HG03025 (cell line): ENCODE results near the gene CPSF4L.

Experiments used
- ATAC-seq: cut with Tn5 transposase; IDR thresholded peaks from one replicate; pipeline ENCODE4 v1.9.1; 2021; ENCODE audit warnings: mild to moderate bottlenecking, moderate library complexity; ENCODE audit not compliant: unreplicated experiment, low FRiP score

The CPSF4L gene

DNA sequence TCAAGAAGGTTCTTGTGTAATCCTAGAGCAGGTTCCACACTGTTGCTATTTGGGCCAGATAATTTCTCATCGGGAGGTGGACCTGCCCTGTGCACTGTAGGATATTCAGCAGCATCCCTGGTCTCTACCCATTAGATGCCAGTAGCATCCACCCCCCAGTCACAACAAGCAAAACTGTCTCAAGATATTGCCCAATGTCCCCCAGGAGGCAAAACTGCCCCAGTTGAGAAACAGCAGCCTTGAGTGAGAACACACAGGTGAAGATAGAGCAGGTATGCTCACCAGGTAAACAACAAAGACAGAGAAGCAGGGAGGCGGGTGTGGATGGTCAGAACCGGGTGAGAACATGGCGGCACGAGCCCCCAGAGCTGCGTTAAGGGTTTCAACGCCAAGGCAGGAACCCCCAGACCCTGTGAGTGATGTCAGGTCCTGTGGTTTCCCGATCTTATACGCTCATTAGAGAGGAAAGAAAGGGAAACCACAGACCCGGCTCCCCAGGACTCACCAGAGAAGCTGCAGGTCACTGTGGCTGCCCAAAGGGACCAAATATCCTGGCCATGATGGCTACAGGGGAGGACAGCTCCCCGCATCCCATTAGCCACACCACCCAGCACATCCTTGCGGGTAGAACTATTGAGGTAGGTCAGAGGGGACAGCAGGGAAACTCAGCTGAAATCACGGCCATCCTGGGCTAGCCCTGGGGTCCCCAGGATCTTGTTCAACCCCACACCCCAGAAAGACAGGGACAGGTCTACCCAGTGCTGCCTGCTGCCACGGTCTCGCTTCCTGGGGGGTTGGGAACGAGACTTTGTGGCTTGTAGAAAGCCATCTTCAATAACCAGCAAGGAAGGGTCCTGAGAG is 28.9 kb upstream of the CPSF4L start:
- no peak for ATAC-seq

DNA sequence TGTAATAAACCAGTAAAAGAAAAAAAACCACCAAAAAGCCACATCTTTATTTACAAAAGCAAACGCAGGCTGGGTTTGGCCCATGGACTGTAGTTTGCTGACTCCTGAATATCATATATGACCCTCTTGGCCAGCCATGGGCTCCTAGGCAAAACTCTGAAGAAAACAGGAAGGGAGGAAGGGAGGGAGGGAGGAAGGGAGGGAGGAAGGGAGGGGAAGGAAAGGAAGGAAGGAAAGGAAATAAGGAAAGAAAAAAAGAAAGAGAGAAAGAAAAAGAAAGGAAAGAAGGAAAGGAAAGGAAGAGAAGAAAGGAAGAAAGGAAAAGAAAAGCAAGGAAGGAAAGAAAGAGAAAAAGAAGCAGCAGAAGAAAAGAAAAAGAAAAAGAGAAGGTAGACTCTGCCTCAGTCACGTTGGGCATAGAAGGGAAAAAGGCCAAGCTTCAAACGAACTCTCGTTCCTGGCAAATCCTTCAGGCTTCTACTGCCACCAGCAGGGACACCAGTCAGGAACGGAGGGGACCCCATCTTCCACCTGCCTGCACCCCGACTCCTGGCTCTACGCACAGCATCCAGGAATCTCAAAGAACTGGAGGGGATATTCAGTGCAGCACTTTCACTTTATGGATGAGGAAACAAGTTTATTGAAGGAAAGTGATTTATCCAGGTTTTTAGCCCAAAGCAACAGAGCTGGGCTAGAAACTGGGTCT is 28.0 kb upstream of the CPSF4L start:
- ATAC-seq = no peak

DNA sequence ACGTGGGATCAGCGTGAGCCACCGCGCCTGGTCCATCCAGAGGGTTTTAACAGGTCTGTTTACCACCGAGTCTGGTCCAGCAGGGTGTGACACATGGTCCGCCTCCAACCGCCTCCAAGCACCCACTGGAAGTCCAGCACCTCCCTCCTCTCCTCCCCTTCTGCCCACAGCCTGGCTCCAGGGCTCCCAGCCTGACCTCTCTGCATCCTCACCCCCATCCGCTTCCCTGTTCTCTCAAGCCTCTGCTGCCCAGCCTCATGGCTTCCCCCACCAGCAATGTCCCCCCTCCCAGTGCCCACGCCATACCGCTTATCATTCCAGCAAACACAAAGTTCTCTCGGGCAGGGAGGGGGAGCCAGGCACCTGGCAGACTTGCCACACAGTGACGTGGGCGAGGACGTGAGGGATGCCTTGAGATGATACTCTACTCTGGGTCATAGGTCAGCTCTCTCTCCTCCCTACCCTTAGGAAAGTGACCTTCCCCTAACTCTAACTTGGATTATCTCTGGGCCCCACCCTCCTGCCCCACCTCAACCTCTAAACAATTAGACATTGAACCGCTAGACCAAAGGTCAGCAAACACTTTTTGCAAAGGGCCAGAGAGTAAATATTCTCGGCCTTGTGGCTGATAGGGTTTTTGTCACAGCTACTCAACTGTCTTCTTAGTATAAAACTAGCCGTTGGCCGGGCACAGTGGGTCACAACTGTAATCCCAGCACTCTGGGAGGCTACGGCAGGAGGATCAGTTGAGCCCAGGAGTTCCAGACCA is 27.0 kb upstream of the CPSF4L start:
- no peak for ATAC-seq

DNA sequence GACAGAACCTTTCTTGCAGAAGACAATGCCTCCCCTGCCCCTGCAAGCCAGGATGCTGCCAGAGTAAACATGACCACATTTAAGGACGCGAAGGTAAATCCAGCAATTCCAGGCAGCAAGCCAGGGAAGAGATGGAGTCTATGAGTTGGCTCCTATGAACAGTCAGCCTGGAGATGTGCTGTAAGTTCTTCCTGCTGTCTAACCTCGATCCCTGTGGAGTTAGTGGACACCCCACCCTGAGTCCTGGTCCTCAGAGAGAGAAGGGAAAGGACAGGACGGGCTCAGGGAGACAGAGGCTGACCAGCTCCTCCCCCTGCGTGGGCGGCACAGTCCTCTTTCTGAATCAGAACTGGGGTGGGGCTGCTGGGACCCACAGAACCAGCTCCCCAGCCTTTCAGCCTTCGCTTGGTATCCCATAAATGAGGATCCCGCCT is 25.2 kb upstream of the CPSF4L start:
- no peak for ATAC-seq

DNA sequence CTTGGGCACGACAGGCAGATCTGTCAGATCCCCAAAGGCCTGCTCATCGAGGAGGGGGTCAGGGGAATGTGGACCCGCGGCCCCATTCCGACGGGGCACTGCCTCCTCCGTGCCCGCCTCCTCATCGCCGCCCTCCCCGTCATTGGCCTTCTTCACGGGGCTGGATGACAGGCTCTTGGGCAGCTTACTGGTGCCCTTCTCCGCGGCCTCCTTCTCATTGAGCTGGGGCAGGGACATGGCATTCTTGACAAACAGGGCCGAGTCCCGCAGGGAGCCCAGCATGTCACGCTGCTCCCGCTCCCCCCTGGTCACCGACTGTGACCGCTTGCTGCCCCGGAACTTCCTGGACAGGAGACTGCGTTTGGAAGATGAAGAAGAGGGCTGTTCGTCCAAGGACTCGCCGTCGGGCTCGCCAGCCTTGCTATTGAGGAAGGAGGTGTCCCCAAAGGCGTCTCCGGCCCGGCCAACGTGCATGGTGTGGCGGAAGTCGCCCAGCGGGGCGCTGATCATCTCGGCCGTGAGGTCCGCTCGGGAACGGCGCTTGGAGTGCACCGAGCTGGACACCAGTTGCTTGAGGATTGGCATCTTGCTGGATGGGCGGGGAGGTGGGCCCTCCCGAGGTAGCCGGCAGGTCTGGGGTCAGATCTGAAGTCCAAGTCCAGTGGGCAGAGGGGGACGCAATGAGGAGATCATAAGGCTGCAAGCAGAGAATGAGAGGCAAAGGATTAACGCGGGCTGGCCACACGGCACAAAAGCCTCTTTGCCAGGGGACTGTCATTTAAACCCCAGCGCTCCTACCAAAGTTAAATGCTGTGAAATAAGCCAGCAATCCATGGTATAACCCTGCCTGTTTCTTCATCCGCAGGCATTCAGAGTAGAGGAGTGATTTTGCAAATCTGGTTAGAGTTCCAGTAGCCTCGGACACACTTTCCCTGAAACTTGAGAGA is 24.5 kb upstream of the CPSF4L start:
- no peak for ATAC-seq

DNA sequence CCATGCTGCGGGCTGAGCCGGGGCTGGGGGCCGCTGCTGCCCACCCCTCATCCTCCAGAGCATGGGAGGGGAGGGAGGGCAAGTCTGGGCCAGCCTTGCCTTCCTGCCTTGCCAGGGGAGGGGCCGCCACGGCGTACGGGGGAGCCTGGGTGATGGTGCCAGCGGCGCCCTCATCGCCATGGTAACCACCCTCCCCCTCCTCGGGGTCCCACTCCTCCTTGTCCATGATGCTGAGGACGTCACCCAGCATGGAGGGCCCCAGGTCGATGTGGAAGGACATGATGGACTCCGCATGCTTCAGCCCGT is 23.9 kb upstream of the CPSF4L start:
- no peak for ATAC-seq

DNA sequence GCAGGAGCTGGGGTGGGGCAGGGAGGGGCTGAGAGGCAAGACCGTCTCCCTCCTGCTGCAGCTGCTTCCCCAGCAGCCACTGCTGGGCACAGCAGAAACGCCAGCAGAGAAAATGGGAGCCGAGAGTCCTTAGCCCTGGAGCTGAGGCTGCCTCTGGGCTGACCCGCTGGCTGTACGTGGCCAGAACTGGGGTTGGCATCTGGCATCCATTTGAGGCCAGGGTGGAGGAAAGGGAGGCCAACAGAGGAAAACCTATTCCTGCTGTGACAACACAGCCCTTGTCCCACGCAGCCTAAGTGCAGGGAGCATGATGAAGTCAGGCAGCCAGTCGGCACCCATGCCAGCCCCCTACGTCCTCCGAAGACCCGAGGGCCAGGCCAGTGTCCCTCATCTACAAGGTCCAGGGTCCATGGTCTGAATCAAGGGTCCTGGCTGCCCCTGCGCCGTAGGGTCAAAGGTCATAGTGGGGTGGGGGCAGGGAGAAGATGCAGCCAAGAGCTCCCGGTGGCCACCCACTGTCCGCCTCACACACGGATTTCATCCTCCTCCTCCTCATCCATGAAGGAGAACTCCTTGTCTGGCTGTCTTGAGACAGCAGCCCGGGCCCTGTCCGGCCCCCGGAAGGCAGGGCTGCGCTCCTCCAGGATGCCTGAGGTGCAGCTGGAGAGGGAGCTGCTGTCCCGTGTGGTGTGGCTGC is 23.4 kb upstream of the CPSF4L start:
- no peak for ATAC-seq

DNA sequence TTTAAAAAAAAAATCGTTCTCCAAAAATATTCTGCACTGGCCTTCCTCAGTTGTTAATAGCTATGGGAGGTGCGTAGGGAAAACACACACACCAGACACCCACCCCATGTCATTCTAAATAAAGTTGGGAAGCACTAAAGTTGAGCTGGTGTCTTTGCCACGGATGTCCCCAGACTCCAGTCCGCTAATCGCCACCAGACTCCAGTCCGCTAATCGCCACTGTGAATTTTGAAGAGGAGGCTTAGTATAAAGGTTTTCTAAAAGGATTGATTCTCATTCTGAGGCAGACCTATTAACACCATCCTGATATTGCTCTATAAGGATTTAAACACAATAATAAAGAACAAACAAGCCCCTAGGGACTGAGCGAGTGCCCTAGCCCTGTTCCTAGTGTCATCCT is 22.7 kb upstream of the CPSF4L start:
- no peak for ATAC-seq

DNA sequence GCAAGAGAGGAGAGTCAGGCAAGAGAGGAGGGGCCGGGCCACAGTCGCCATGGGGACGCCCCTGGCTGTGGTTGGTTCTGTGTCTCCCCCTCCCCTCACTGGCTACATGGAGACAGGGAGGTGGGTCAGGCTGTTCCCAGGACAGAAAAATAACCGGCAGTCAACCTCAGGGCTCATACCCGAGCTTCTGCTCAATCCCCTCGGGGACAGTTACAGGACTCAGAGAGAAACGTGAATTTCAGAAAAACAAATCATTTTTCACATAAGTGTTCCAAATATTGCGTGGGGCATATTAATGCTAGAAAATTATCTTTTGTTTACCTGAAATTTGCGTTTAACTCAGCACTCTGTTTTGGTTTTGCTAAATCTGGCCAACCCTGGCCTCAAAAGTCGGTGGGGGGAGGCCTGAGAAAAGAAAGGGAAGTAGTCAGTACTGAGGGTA is 22.2 kb upstream of the CPSF4L start:
- ATAC-seq = no peak

DNA sequence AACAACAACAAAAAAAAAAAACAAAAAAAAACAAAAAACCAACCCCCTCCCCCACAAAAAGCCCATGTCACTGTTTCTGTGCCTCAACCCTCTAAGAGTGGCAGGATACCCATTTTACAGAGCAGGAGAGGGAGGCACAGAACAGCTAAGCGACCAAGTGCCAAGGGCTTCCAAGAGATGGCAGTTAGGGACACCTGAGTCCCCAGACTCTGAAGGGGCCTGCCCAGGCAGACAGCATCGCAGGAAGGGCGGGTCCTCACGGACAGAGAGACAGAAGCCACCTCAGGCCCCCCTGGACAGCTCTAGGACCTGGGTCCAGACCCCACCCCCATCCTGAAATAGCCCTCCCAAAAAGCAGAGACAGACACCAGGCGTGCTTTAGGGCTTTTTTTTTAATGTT is 21.6 kb upstream of the CPSF4L start:
- ATAC-seq = no peak

DNA sequence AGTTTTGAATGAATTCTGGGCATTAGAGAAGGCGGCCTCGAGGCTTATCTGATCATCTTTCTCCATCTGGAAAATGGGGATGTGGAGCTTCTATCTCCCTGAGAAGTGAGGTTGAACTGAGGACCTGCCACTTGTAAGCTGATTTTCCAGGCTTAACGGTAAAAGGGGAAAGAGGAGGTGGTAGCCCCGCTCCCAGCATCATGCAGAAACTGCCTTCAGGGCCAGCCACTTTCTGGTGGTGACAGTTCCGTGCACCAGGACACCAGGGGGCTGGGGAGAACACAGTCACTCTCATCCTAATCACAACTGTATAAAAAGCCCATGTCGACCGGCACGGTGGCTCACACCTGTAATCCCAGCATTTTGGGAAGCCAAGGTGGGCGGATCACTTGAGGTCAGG is 20.9 kb upstream of the CPSF4L start:
- no peak for ATAC-seq

DNA sequence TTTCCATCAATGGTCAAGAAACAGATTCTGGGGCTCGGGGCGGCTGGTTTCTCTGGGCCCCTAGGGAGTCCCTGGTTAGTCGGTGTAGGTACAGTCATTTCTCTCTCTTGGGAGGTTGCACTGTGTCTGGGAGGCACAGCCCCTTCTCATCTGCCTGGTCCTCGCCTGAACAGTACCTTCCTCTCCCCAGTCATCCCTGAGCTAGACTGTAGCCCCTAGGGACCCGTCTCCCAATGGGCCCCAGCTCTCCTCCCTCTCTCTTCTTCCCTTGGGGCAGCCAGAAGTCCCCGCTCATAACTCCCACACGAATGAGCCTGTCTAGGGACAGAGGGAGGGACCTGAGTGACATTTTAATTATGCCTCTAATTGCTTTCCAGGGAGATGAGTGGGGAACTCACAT is 20.2 kb upstream of the CPSF4L start:
- ATAC-seq = peak; percentile 67

DNA sequence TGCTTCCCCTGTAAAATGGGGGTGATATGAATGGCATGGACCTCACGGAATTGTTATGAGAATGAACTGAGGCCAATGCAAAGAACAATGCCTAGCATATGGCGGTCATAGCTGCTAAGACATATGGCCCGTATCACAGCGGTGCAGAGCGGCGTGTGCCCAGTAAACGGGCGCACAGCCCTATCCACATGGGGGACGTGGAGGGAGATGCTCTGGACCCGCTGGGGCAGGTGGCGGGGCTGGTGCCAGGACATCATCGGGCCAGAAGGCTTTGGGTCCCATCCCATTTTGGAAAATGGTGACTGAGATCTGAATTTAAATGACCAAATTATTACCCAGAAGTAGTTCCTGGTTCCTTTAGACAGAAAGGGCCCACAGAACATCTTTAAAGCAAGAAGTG is 18.5 kb upstream of the CPSF4L start:
- ATAC-seq = no peak

DNA sequence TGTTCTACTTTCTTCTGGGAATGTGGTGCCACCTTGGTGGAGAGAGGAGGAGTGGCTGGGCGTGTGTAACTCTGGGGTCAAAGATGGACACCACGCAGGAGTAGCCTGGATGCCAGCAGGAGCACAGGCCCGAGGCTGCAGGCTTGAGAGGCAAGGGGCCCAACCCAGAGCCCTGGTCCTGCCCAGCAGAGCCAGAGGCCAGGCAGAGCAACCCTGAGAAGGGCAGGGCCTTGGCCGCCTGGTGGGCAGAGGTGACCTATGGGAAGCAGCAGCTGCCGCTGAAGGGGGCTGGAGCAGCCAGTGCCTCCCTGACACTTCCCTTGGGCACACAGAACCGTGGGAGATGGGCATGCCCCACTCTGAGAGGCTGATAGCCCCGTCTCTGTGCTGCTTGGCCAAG is 18.0 kb upstream of the CPSF4L start:
- no peak for ATAC-seq

DNA sequence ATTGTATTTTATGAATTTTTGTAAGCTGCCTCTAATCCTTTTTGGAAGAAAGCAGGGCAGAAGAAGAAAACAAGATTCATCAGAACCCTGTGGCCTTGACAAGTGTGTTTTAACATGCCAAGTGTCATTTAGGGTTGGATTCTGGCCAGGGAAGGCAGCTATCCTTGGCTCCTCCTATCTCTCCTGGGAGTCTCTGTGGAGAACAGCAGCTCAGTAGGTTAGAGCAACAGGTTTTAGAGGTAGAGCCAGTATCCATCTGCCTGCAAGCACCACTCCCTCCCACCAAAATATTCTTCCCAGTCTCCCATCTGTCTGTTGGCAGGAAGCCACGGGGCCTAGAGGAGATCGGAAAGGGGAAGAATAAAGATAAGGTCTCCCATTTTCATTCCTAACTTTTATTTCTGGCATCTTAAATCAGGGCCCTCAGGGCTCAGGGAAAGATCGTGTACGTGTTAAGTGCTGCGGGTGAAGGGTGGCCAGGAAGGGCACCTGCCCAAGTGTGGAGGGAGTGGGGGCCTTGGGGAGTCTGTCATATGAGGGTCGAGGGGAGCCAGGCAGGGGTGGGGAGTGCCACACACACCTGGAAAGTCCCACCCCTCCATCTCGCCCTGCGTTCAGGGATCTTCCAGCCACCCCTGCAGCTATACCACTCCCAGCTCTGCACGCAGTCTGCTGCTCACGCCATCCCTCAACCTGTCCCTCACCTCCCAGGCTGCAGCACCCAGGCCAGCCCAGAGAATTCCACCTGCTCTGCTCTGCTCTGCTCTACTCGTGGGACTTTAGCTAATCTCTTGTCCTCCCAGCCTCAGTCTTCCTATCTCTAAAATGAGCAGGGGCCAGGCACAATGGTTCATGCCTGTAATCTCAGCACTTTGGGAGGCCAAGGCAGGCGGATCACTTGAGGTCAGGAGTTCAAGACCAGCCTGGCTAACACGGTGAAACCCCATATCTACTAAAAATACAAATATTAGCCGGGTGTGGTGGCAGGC is 17.1 kb upstream of the CPSF4L start:
- ATAC-seq = no peak

DNA sequence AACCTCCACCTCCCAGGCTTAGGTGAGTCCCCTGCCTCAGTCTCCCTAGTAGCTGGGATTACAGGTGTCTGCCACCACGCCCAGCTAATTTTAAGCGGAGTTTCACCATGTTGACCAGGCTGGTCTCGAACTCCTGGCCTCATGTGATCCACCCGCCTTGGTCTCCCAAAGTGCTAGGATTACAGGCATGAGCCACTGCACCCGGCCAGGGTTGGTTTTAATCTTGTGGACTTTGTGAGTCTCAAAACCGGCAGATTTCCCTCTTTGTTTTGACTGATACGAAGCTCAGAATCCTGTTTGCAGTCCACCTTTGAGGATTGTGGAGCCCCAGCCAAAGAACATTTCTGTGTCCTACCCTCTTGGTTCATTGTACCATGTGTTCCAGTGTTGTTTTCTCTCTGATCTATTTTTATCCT is 16.4 kb upstream of the CPSF4L start:
- ATAC-seq = no peak

DNA sequence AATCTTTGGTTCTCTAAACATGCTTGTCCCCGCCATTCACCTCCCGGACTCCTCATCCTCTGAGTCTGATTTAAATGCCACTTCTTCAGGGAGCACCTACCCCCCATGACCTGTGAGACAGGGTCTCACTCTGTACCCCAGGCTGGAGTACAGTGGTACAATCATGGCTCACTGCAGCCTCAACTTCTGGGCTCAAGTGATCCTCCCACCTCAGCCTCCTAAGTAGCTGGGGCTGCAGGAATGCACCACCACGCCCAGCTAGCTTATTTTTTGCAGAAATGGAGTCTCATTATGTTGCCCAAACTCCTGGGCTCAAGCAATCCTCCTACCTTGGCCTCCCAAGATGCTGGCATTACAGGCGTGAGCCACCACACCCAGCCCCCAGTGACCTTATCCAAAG is 12.8 kb upstream of the CPSF4L start:
- ATAC-seq = no peak

DNA sequence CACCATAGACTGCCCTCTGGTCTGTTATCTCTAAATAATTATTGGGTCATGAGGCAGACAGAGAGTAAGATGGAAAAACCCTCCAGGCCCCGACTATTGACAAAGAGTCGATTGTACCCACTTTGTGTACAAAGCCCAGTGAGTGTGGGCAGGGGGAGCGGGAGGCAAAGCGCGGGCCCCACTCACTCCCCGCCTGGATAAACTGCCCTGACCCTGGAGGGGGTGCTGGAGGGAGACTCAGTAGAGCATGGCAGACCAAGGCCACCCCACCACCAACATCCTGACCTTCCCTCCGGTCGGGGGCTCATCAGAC is 11.2 kb upstream of the CPSF4L start:
- no peak for ATAC-seq

DNA sequence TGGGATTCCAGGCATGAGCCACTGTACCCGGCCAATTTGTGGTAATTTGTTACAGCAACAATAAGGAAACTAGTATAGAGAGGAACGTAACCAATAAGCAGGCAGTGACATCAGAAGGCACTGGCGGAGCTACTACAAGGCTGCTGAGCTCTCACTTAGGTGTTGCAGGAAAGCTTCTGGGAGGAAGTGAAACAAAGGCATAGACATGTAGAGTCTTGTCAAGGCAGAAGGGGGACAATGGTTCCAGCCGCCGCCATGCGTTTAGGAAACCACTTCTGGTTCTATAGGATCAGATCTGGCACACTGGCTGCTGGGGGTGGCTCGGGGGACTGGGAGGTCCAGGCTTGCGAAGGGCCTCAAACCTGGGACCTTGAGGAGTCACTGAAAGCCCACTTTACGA is 9.4 kb upstream of the CPSF4L start:
- peak; percentile 93 for ATAC-seq
